Sigmoid colon (tissue), 4 donors: ENCODE results near the gene PRCC.

ENCODE experiments used
- POLR2AphosphoS5 ChIP-seq, 4 donors: sonication (generic); formaldehyde crosslinking; IDR thresholded peaks; one replicate each; pipeline ENCODE4 v1.6.1; 2017; ENCODE audit warnings: antibody characterized with exemption in 4 of 4
- TF ChIP-seq, protein P1 (sequence below), 4 experiments: fragments of 450-650 bp in 3 of 4; fragments of 200-600 bp in 1 of 4; IDR thresholded peaks; one replicate each; pipeline ENCODE4 v1.5.1; 2016 to 2019; ENCODE audit warnings: antibody characterized with exemption in 4 of 4, mild to moderate bottlenecking in 3 of 4, moderate library complexity in 2 of 4

GRCh38 chr1:156821801-156822200 is 54.5 kb downstream of the PRCC start:
- TF ChIP-seq POLR2AphosphoS5 (IDR thresholded peaks at IDR 0.05) = no peak
- TF ChIP-seq, protein P1, sequence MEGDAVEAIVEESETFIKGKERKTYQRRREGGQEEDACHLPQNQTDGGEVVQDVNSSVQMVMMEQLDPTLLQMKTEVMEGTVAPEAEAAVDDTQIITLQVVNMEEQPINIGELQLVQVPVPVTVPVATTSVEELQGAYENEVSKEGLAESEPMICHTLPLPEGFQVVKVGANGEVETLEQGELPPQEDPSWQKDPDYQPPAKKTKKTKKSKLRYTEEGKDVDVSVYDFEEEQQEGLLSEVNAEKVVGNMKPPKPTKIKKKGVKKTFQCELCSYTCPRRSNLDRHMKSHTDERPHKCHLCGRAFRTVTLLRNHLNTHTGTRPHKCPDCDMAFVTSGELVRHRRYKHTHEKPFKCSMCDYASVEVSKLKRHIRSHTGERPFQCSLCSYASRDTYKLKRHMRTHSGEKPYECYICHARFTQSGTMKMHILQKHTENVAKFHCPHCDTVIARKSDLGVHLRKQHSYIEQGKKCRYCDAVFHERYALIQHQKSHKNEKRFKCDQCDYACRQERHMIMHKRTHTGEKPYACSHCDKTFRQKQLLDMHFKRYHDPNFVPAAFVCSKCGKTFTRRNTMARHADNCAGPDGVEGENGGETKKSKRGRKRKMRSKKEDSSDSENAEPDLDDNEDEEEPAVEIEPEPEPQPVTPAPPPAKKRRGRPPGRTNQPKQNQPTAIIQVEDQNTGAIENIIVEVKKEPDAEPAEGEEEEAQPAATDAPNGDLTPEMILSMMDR (IDR thresholded peaks at IDR 0.05) = no peak
